CD4-positive, alpha-beta T cell (primary cell): ENCODE data around the gene ITGA7. TPM values are rescaled to one million over a fixed set of nuclear protein-coding genes. Genes with fewer than 3 reads are reported as not detected.

Experiments
- ATAC-seq: fragments of 200-7000 bp; cut with Tn5 transposase; one replicate; pipeline ENCODE4 v1.10.0; 2022; ENCODE audit warnings: mild to moderate bottlenecking; ENCODE audit not compliant: poor library complexity
- CTCF ChIA-PET: fragments of 350-600 bp; sonication (Branson Sonifier 250); formaldehyde crosslinking; loops from one replicate; lab custom pipeline; 2021; ENCODE audit warnings: antibody characterized with exemption, inconsistent platforms; lab: Charles Lee
- POLR2A ChIA-PET: fragments of 350-600 bp; sonication (Branson Sonifier 250); formaldehyde crosslinking; loops from one replicate; lab custom pipeline; 2021; ENCODE audit warnings: antibody characterized with exemption, inconsistent platforms; lab: Charles Lee
- DNase-seq, 14 experiments: peaks; one replicate each; pipeline ENCODE4 v3.0.0-alpha.2; 2013 to 2020; ENCODE audit warnings: mixed read lengths in 2 of 14
- H3K27ac ChIP-seq, 2 donors: one replicate each; pipeline versions ENCODE4 v1.5.1 to v1.7.0; 2013; ENCODE audit warnings: low read length in 2 of 2, low read depth in 1 of 2, mild to moderate bottlenecking in 1 of 2
- H3K27me3 ChIP-seq, 2 experiments: 1 replicate in 1 of 2; 2 replicates in 1 of 2; pipeline versions ENCODE4 v1.6.1 to v1.7.0; 2013; ENCODE audit warnings: low read length in 2 of 2, control low read depth in 1 of 2, mild to moderate bottlenecking in 1 of 2, moderate library complexity in 1 of 2; ENCODE audit not compliant: insufficient read depth in 2 of 2, control insufficient read depth in 1 of 2
- H3K36me3 ChIP-seq: one replicate; pipeline ENCODE4 v1.6.1; 2013; ENCODE audit warnings: low read length, control low read depth; ENCODE audit not compliant: insufficient read depth
- H3K4me1 ChIP-seq: one replicate; pipeline ENCODE4 v1.6.1; 2013; ENCODE audit warnings: low read length, control low read depth; ENCODE audit not compliant: insufficient read depth
- H3K4me3 ChIP-seq: one replicate; pipeline ENCODE4 v1.5.1; 2013; ENCODE audit warnings: mild to moderate bottlenecking, low read length, moderate library complexity
- H3K9me3 ChIP-seq, 2 experiments: 1 replicate in 1 of 2; 2 replicates in 1 of 2; pipeline versions ENCODE4 v1.6.1 to v1.7.0; 2013; ENCODE audit warnings: low read length in 2 of 2, mild to moderate bottlenecking in 2 of 2, control low read depth in 1 of 2, moderate library complexity in 1 of 2; ENCODE audit not compliant: control insufficient read depth in 1 of 2, insufficient read depth in 1 of 2
- H3K27ac Mint-ChIP-seq: one replicate; pipeline ENCODE4 v1.8.0; 2020; ENCODE audit warnings: mixed read lengths
- H3K27me3 Mint-ChIP-seq: one replicate; pipeline ENCODE4 v1.8.0; 2021; ENCODE audit warnings: mixed read lengths
- H3K36me3 Mint-ChIP-seq: one replicate; pipeline ENCODE4 v1.8.0; 2021; ENCODE audit warnings: low read depth, mixed read lengths
- H3K4me1 Mint-ChIP-seq: one replicate; pipeline ENCODE4 v1.8.0; 2021; ENCODE audit warnings: low read depth, mixed read lengths
- H3K4me3 Mint-ChIP-seq: one replicate; pipeline ENCODE4 v1.8.0; 2020; ENCODE audit warnings: mild to moderate bottlenecking, mixed read lengths
- H3K9me3 Mint-ChIP-seq: one replicate; pipeline ENCODE4 v1.8.0; 2020; ENCODE audit warnings: mixed read lengths
- CTCF ChIP-seq: fragments of 200-600 bp; IDR thresholded peaks from one replicate; pipeline ENCODE4 v1.8.0; 2022; ENCODE audit warnings: antibody characterized with exemption, mild to moderate bottlenecking
- intact Hi-C, 2 experiments: fragments of 100-400 bp; cut with DNase I in 1 of 2; cut with micrococcal nuclease in 1 of 2; formaldehyde crosslinking; loops; one replicate each; pipeline versions ENCODE4 v1.15.1 to v1.9.0; 2023 to 2025; cut with DNase I, micrococcal nuclease
- total RNA-seq, 174 experiments: library from RNA in 2 of 174; stranded (reverse) in 2 of 174; gene quantifications; one replicate each; pipeline ENCODE4 v1.2.3 and lab custom pipeline; 2021 to 2026

Gene ITGA7
- total RNA-seq, 2 experiments from 2014 or later: 1.2 to 1.6 TPM

- peaks cover under 1% of the 10 kb centered on the region for H3K4me1 Mint-ChIP-seq
- Histone ChIP-seq H3K4me1 (no peaks in the 10 kb centered on the region), H3K4me3 (no peak overlapping the region), H3K36me3 (no peaks in the 10 kb centered on the region), H3K27me3 (peaks cover 1 to 6% of the 10 kb centered on the region in 2 experiments), H3K9me3 (no peaks in the 10 kb centered on the region), H3K27ac (no peak overlapping the region)
- no peaks in the 10 kb centered on the region for H3K36me3 Mint-ChIP-seq
- H3K9me3 Mint-ChIP-seq: no peaks in the 10 kb centered on the region
- intact Hi-C loops: no loop called here
- no peak for TF ChIP-seq CTCF
- H3K27ac Mint-ChIP-seq: no peak overlapping the region
- ATAC-seq (no peak), DNase-seq (peak in 1 of 14 experiments; percentile 38)
- ChIA-PET POLR2A (no interaction called here), CTCF (no interaction called here)
- peaks cover 43% of the 10 kb centered on the region for H3K27me3 Mint-ChIP-seq
- no peak overlapping the region for H3K4me3 Mint-ChIP-seq
Observed at GRCh38 chr12:55675666-55676065, 32.0 kb downstream of the ITGA7 start.

- Histone ChIP-seq H3K9me3 (no peaks in the 10 kb centered on the region), H3K36me3 (no peaks in the 10 kb centered on the region), H3K27ac (no peak overlapping the region), H3K4me1 (no peaks in the 10 kb centered on the region), H3K4me3 (no peak overlapping the region), H3K27me3 (no peaks in the 10 kb centered on the region)
- ChIA-PET CTCF (no interaction called here), POLR2A (no interaction called here)
- ATAC-seq (no peak), DNase-seq (no peak)
- H3K36me3 Mint-ChIP-seq: no peaks in the 10 kb centered on the region
- no peaks in the 10 kb centered on the region for H3K9me3 Mint-ChIP-seq
- intact Hi-C loops: no loop called here
- no peak overlapping the region for H3K4me3 Mint-ChIP-seq
- no peak overlapping the region for H3K27ac Mint-ChIP-seq
- no peak for TF ChIP-seq CTCF
- peaks cover 26% of the 10 kb centered on the region for H3K27me3 Mint-ChIP-seq
- H3K4me1 Mint-ChIP-seq: no peaks in the 10 kb centered on the region
Observed at GRCh38 chr12:55673638-55674037, 34.1 kb downstream of the ITGA7 start.

- Histone ChIP-seq H3K27me3 (no peaks in the 10 kb centered on the region), H3K4me3 (no peak overlapping the region), H3K9me3 (no peaks in the 10 kb centered on the region), H3K27ac (no peak overlapping the region), H3K4me1 (no peaks in the 10 kb centered on the region), H3K36me3 (no peaks in the 10 kb centered on the region)
- H3K36me3 Mint-ChIP-seq: no peaks in the 10 kb centered on the region
- POLR2A ChIA-PET: no interaction called here
- H3K4me1 Mint-ChIP-seq: no peaks in the 10 kb centered on the region
- no peak for TF ChIP-seq CTCF
- H3K27me3 Mint-ChIP-seq: peaks cover 26% of the 10 kb centered on the region
- intact Hi-C loops: no loop called here
- no peaks in the 10 kb centered on the region for H3K9me3 Mint-ChIP-seq
- no peak overlapping the region for H3K4me3 Mint-ChIP-seq
- ATAC-seq (no peak), DNase-seq (no peak)
- CTCF ChIA-PET: no interaction called here
- no peak overlapping the region for H3K27ac Mint-ChIP-seq
Observed at GRCh38 chr12:55671746-55672145, 36.0 kb downstream of the ITGA7 start.
